ENCODE data around the gene STKLD1.

GRCh38 chr9:133341369-133342068 is 34.6 kb upstream of the STKLD1 start:
- TF ChIP-seq CTCF (IDR thresholded peaks at IDR 0.05) (no peak), POLR2A (IDR thresholded peaks at IDR 0.05) (no peak)
